ENCODE measurements around the gene CDKN2B-AS1. TPM values are rescaled to one million over a fixed set of nuclear protein-coding genes. Genes with fewer than 3 reads are reported as not detected.

The CDKN2B-AS1 gene
- total RNA-seq, 1 donor from 2014 or later, result 2.4 TPM

DNA sequence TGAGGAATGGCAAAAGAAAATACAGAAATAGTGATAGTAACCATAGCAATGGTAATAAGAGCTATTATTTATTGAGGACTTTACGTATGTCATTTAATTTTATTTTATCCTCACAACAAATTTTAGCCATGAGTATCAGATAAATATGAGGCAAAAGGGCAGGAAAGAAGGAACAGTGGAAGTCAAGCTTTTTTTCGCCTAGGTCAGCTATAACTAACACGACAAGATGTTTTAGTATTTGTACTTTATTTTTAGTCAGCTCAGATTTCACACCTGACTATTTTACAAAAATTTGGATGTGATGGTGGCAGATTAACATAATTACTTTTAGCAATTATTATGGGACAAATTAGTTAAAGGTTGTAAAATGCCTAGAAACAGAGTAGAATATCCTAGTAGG lies 49.3 kb downstream of the CDKN2B-AS1 start:
- DNase-seq (no peak), ATAC-seq (no peak)
- TF ChIP-seq, protein P1, sequence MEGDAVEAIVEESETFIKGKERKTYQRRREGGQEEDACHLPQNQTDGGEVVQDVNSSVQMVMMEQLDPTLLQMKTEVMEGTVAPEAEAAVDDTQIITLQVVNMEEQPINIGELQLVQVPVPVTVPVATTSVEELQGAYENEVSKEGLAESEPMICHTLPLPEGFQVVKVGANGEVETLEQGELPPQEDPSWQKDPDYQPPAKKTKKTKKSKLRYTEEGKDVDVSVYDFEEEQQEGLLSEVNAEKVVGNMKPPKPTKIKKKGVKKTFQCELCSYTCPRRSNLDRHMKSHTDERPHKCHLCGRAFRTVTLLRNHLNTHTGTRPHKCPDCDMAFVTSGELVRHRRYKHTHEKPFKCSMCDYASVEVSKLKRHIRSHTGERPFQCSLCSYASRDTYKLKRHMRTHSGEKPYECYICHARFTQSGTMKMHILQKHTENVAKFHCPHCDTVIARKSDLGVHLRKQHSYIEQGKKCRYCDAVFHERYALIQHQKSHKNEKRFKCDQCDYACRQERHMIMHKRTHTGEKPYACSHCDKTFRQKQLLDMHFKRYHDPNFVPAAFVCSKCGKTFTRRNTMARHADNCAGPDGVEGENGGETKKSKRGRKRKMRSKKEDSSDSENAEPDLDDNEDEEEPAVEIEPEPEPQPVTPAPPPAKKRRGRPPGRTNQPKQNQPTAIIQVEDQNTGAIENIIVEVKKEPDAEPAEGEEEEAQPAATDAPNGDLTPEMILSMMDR (IDR thresholded peaks at IDR 0.05), result no peak
- intact Hi-C loops (cut with DNase I), result no loop called here
- peaks cover 12% of the 10 kb centered on the region for H3K4me1 ChIP-seq
- H3K36me3 ChIP-seq, result no peaks in the 10 kb centered on the region
- H3K9me3 ChIP-seq, result no peaks in the 10 kb centered on the region
- H3K27ac ChIP-seq, result no peak overlapping the region
- no peaks in the 10 kb centered on the region for H3K27me3 ChIP-seq (ENCODE audit: low read depth)
- no peak overlapping the region for H3K4me3 ChIP-seq

DNA sequence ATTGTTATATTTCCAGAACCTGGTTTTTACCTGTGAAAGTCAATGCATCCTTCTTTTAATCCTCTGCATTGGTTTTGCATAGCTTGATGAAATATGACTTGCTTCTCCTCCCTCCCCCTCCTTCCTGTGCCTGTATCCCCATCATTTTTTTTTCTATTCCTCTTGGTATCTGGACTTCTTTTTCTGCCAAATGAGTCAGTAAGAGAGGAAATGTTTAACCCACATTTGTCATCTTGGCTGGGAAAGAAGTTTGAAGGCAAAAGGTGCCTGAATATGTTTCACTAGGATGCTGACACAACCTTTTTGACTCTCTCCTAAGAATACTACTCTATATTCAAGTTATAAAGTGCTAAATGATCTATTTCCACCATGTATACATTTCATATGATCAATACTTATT lies 50.0 kb downstream of the CDKN2B-AS1 start:
- no peaks in the 10 kb centered on the region for H3K9me3 ChIP-seq
- DNase-seq (no peak), ATAC-seq (no peak)
- peaks cover 6% of the 10 kb centered on the region for H3K4me1 ChIP-seq
- intact Hi-C loops (cut with DNase I), result no loop called here
- H3K27ac ChIP-seq, result no peak overlapping the region
- no peaks in the 10 kb centered on the region for H3K36me3 ChIP-seq
- TF ChIP-seq, protein P1 (IDR thresholded peaks at IDR 0.05), result no peak
- no peak overlapping the region for H3K4me3 ChIP-seq
- H3K27me3 ChIP-seq (ENCODE audit: low read depth), result no peaks in the 10 kb centered on the region

DNA sequence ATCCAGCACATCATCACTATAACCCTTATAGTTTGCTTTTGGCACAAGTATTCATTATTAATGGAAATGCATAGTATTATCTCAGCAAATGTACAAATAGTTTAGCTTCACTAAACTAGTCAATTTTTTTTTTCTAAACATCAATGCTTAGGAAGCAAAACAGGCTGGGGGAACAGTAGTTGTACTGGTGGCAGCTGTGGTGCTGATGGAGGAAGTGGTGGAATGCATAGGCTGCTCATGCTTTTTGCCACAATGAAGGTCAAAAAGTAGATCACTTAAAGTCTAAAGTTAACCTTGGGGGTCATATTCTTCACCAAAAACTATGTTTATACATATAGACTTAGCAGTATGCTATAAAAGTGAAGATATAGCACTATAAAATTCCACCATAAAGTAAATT lies 50.8 kb downstream of the CDKN2B-AS1 start:
- intact Hi-C loops (cut with DNase I), result no loop called here
- Histone ChIP-seq H3K9me3 (no peaks in the 10 kb centered on the region), H3K4me1 (no peaks in the 10 kb centered on the region), H3K4me3 (no peak overlapping the region), H3K36me3 (no peaks in the 10 kb centered on the region), H3K27me3 (ENCODE audit: low read depth) (no peaks in the 10 kb centered on the region), H3K27ac (no peak overlapping the region)
- TF ChIP-seq, protein P1 (IDR thresholded peaks at IDR 0.05), result no peak
- DNase-seq (no peak), ATAC-seq (no peak)

DNA sequence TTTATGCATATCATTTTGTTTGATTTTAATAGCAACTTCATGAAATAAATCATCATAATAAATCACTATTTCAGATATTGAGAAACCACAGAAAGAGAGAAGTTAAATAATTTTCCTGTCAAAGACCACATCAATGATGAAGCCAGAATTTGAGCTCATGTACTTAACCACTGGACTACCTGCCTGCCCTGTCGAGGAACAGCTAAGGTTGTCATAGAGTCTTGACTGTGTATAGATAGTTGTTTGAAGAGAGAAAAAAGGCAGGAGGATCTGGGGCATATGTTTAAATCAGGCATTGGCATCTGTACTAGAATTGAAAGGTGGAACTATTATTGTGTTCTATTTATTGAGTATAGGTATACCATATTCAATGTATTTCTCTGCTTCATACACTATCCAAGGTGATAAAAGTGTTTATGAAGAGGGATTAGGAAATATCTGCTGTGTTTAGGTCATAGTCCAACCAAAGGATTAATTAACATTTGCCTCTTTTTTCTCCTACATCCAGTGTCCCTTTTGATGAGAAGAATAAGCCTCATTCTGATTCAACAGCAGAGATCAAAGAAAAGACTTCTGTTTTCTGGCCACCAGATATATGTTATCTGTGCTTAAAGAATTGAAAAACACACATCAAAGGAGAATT lies 51.8 kb downstream of the CDKN2B-AS1 start:
- no peak for ATAC-seq
- Histone ChIP-seq H3K27me3 (ENCODE audit: low read depth) (no peaks in the 10 kb centered on the region), H3K4me3 (no peak overlapping the region), H3K27ac (no peak overlapping the region), H3K9me3 (no peaks in the 10 kb centered on the region), H3K36me3 (no peaks in the 10 kb centered on the region), H3K4me1 (no peaks in the 10 kb centered on the region)
- TF ChIP-seq, protein P1 (IDR thresholded peaks at IDR 0.05), result no peak
- no peak for DNase-seq
- intact Hi-C loops (cut with DNase I), result no loop called here

DNA sequence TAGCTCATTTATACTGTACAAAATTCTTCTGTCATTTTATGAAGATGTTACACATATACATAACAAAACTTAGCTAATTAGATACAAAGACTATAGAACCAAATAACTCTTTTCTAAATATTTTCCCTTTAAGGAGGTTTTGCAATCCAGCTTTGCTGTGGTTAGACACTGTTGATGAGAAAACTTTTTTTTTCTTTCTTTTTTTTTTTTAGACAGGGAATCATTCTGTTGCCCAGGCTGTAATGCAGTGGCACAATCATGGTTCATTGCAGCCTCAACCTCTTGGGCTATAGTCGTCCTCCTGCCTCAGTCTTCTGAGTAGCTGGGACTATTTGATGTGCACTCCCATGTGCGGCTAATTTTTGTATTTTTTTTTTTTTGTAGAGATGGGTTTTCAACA lies 53.0 kb downstream of the CDKN2B-AS1 start:
- Histone ChIP-seq H3K4me3 (no peak overlapping the region), H3K27ac (no peak overlapping the region), H3K9me3 (no peaks in the 10 kb centered on the region), H3K36me3 (no peaks in the 10 kb centered on the region), H3K27me3 (ENCODE audit: low read depth) (no peaks in the 10 kb centered on the region), H3K4me1 (no peaks in the 10 kb centered on the region)
- DNase-seq (no peak), ATAC-seq (no peak)
- intact Hi-C loops (cut with DNase I), result no loop called here
- TF ChIP-seq, protein P1 (IDR thresholded peaks at IDR 0.05), result no peak

Data from lower lobe of right lung (tissue), 2 donors.